Measurements from ENCODE around the gene RPS6KA5. TPM values are rescaled to one million over a fixed set of nuclear protein-coding genes. Genes with fewer than 3 reads are reported as not detected.
"Not testable (repeated sequence)": the region's sequence is repeated elsewhere in the genome, so short reads cannot be mapped to it uniquely, and the experiment has no call there.

Gene RPS6KA5
- total RNA-seq, 1 experiment from 2014 or later: 2.9 TPM

DNA sequence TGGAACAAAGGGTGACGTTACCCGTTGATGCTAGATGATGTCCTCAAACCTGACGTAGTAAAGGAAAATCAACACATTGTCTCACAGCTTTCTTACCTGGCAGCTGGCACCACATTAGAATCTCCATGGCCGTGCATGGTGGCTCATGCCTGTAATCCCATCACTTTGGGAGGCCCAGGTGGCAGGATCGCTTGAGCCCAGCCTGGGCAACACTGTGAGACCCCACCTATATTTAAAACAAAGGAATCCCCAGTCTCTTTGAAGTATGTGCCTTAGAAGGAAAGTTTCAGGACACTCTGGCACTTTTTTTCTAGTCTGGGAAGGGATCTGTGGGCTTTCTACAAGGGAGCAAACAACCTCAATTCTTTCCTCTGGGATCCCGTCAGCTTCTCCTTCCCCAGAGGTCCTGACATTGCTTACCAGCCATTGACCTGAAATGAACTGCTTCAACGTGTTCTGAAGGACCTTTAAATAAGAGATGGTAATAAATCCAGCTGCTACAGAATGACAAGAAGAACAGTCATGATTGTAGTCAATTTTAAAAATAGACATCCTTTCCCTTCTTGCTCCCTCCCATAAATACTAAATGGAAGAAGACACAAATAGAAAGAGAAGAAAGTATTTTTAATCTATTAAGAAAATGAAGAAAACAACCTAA is 210.5 kb downstream of the RPS6KA5 start:
- H3K9me3 ChIP-seq: no peaks in the 10 kb centered on the region
- no peak for DNase-seq
- no peaks in the 10 kb centered on the region for H3K36me3 ChIP-seq
- H3K27me3 ChIP-seq: no peaks in the 10 kb centered on the region
- H3K4me3 ChIP-seq: no peak overlapping the region

DNA sequence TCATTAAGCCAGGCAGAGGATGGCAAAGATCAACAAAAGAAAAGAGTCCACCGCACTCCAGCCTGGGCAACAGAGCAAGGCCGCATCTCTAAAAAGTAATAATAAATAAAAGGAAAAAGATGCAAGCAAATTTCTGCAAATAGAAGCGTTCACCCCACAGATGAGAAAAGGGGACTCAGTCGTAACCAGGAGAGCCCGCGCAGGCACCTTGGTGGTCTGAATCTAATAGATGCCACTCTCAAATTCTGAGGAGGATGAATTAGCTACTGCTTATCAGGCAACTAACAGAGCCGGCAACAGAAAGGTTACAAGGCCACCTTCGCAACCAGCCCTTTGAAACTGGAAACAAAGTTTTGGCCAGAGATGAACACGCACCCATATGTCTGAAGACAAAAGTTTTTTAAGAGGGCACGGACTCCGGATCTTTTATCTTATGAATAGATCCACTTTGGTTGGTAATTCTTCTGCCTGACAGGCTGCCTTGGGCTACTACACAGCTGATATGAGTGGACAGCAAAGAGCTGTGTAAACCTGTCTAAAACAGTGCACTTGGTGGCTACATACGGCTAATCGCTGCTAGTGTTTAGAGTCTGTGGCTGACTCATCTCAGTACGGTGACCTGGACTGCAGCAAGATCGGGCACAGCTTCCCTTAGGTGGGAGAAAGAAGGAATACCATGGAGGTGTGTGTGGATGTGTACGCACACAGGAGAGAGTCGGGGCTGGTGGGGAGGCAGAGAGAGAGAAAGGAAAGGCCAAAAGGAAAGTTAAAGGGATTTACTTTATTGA is 211.3 kb downstream of the RPS6KA5 start:
- Histone ChIP-seq H3K4me3 (no peak overlapping the region), H3K9me3 (no peaks in the 10 kb centered on the region), H3K27me3 (no peaks in the 10 kb centered on the region), H3K36me3 (no peaks in the 10 kb centered on the region)
- no peak for DNase-seq

DNA sequence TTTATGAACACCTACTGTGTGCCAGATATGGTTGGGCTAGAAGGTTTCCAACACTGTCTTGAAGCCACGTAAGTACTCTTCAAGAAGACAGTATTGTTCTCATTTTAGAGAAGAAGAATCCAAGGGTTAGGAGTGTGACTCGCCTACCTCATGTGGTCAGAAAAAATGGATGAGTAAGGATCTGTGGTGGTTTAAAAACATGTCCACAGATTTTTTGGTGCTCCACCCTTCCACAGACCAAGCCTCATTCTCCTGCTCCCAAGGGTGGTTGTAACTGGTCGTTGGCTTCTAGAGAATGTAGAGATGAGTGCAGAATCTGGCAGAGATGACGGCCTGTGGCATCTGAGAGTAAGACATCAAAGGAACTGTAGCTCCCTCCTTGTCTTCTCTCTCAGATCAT is 213.9 kb downstream of the RPS6KA5 start:
- no peaks in the 10 kb centered on the region for H3K9me3 ChIP-seq
- H3K36me3 ChIP-seq: no peaks in the 10 kb centered on the region
- no peak overlapping the region for H3K4me3 ChIP-seq
- no peak for DNase-seq
- H3K27me3 ChIP-seq: no peaks in the 10 kb centered on the region

DNA sequence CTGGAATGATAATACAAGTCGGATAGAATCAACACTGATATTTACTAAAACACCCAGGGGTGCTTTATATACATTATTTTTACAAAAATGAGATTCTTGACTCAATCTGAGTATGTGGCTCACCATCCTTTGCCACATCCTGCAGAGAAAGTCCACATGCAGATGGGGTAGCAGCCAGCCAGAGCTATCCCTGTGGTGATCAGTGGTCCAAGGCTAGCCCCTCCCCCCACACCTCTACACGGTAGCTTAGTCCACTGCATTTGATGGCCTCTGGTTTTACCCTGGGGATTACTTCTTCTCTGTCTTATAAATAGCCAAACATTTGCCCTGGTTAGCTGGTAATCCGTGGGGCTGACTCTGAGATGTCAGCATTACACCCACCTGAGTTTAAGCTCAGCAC is 216.1 kb downstream of the RPS6KA5 start:
- H3K9me3 ChIP-seq: no peaks in the 10 kb centered on the region
- H3K27me3 ChIP-seq: no peaks in the 10 kb centered on the region
- no peak overlapping the region for H3K4me3 ChIP-seq
- no peaks in the 10 kb centered on the region for H3K36me3 ChIP-seq
- no peak for DNase-seq

DNA sequence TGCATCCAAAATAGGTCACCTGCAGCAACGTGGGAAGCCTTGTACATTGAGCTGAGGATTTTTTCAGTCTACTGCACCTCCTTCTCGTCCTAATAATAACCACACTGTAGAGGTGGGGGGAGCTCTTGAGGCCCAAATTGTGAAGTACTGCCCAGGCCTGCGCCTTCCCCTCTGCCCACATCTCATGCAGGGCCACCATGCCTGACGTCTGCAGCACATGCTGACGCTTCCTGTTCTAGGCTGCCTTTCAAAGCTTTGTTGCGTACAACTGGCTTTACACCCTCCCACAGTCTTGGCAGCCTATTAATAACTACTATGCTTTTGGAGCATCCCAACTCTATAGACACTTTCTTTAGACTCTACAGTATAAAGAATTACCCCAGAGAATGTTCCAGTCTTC is 217.7 kb downstream of the RPS6KA5 start:
- Histone ChIP-seq H3K4me3 (no peak overlapping the region), H3K27me3 (no peaks in the 10 kb centered on the region), H3K9me3 (no peaks in the 10 kb centered on the region), H3K36me3 (no peaks in the 10 kb centered on the region)
- DNase-seq: no peak

DNA sequence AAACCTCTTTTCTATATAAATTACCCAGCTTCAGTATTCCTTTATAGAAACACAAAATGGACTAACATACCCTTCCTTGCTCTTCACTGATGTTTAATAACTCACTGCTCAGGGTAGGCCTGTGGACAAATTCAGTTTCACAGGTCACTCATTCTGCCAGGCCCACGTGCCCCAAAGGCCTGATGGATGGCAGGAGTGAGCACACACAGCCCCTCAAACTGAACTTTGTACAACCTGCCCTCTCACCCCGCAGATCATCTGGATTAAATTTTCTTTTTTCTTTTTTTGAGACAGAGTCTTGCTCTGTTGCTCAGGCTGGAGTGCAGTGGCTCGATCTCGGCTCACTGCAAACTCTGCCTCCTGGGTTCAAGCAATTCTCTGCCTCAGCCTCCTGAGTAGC is 219.8 kb downstream of the RPS6KA5 start:
- DNase-seq, H3K4me3 ChIP-seq: not testable (repeated sequence)

DNA sequence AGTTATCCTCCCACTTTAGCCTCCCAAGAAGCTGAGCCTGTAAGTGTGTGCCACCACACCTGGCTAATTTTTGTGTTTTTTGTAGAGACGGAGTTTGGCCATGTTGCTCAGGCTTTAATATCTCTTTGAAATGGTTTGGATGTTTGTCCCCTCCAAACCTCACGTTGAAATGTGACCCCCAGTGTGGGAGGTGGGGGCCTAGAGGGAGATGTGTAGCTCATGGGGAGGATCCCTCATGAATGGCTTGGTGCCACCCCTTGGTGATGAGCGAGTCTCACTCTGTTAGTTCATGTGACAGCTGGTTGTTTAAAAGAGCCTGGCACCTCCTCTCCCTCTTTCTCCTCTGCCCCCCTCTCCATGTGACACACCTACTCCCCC is 220.6 kb downstream of the RPS6KA5 start:
- H3K36me3 ChIP-seq: no peaks in the 10 kb centered on the region
- H3K4me3 ChIP-seq: no peak overlapping the region
- no peaks in the 10 kb centered on the region for H3K9me3 ChIP-seq
- DNase-seq: no peak
- no peaks in the 10 kb centered on the region for H3K27me3 ChIP-seq

More for the DNA sequence above, 219.8 kb downstream of the RPS6KA5 start:
- H3K9me3 ChIP-seq, H3K36me3 ChIP-seq, H3K27me3 ChIP-seq: not testable (repeated sequence)

DNA sequence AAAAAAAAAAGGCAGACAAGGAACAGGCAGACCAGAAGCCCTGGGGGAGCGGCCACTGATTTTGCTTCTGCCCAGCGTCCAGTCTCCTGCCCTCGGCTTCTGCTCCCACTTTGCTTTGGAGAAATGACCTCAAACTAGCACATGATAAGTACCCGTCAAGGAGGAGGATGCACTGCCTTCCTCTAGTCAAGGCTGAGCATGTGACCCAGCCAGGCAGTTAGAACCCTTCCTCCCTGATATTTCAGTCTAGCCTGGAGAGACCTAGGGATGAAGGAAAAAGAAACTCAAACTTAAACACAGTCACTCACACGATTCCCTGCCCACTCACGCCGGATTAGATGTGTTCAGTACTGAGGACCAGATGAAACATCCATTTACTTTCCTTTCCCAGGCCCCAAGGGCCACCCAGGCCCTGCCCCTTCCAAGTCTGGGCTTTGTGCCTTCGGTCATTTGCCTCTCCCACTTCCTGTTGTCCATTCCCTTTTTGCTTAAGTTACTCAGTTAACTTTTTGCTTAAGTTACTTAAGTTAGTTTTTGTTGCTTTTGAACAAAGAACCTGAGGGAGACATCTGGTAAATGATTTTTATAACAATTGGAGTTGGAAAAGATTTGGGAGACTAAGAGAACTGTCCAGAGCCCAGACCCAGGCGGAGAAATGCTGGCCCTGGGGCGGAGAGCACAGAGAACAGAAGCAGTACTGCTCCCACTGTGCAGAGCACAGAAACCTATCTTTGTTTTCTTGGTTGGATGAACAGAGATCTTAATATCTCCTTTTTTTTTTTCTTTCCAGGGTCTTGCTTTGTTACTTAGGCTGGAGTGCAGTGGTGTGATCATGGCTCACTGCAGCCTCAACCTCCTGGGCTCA is 221.2 kb downstream of the RPS6KA5 start:
- Histone ChIP-seq H3K9me3 (no peaks in the 10 kb centered on the region), H3K36me3 (no peaks in the 10 kb centered on the region), H3K4me3 (no peak overlapping the region), H3K27me3 (no peaks in the 10 kb centered on the region)
- peak; percentile 43 for DNase-seq

DNA sequence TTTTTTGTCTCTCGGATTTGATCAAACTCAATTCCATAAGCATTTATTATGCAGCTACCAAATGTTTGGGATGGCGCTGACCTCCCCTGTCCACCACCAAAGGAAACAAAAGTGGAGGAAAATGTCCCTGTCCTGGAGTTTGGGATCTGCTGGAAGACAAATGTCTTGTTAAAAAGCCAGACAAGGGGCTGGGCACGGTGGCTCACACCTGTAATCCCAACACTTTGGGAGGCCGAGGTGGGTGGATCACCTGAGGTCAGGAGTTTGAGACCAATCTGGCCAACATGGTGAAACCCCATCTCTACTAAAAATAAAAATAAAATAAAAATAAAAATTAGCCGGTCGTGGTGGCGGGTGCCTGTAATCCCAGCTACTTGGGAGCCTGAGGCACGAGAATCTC is 221.9 kb downstream of the RPS6KA5 start:
- not testable (repeated sequence) for H3K9me3 ChIP-seq, H3K4me3 ChIP-seq, H3K36me3 ChIP-seq, DNase-seq, H3K27me3 ChIP-seq

DNA sequence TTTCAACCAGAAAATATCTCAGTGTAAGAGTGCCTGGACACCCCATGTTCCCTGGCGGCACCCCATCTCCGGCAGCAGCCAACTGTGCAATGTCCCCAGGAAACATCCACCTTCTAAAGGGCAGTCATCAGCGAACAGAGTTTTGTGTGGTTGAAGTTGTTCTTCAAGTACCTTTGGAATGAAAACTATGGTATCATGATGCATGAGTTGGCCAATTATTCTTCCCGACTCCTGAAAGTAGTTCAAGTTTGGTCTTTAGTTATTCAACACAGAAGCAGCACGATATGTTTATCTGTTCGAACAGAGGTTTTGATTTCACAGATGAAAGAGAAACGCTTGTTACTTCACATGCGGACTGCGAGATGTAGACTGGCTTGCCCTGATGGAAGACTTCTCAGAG is 223.1 kb downstream of the RPS6KA5 start:
- Histone ChIP-seq H3K27me3 (no peaks in the 10 kb centered on the region), H3K9me3 (no peaks in the 10 kb centered on the region), H3K4me3 (no peak overlapping the region), H3K36me3 (no peaks in the 10 kb centered on the region)
- DNase-seq: no peak

DNA sequence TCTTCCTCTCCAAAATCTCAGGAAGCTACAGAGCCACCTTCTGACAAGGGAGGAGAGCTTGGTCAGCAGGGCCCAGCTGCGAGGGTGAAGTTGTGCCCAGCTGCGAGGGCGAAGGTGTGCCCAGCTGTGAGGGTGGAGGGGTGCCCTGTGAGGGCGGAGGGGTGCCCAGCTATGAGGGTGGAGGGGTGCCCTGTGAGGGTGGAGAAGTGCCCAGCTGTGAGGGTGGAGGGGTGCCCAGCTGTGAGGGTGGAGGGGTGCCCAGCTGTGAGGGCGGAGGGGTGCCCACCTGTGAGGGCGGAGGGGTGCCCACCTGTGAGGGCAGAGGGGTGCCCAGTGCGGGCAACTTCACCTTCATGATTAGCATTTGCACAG is 223.8 kb downstream of the RPS6KA5 start:
- no peaks in the 10 kb centered on the region for H3K27me3 ChIP-seq
- no peak for DNase-seq
- no peak overlapping the region for H3K4me3 ChIP-seq
- no peaks in the 10 kb centered on the region for H3K9me3 ChIP-seq
- no peaks in the 10 kb centered on the region for H3K36me3 ChIP-seq

DNA sequence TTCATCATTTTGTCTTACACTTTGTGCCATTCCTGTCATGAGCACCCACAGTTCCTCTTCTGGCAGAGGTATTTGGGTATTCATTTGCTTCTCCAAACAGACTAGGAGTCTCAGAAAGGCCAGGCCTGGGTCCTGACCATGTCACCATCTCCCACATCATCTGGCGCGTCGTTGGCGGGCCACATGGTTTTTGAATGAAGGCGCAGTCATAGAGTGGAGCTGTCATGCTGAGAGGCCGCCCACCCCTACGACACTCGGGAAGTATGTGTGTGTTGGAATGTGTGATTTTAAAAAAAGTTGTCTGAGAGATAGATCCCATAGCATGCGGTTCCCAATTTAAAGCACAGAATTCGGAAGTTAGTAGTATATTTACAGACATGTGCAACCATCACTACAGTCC is 228.6 kb downstream of the RPS6KA5 start:
- no peak overlapping the region for H3K4me3 ChIP-seq
- DNase-seq: no peak
- no peaks in the 10 kb centered on the region for H3K36me3 ChIP-seq
- H3K27me3 ChIP-seq: no peaks in the 10 kb centered on the region
- H3K9me3 ChIP-seq: no peaks in the 10 kb centered on the region

DNA sequence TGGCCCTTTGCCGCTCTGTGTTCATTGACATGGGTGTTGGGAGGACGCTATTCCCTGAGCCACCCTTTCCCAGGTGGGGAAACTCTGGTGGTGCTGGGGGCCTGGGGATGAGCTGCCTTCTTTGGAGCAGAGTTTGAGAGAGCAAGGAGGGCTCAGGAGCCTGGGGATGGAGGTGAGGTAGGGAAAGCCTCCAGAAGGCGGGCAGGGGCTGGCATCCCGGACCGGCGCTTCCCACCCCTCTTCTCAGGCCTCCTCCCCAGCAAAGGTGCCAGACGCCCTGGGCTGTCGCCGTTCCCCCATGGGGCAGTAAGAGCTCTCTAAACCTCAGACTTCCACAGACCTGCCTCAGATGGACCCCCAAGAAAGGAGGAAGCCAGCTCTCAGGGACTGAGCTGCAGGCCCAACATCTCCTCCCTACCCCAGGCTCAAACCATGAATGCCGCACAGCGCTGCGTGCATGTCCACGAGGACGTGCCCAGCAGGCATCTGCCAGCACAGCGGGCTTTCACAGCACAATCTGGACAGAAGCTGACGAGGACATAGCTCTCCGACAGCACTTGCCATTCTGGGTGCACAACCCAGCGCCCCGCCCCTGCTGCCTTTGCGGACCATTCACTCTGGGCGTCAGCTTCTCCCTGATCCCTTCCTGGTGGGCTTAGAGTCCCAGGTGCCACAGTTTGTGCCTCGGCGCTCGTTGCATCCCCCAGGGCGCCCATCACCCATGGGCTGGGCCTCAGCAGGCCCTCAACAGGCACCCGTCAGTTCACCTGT is 229.3 kb downstream of the RPS6KA5 start:
- H3K4me3 ChIP-seq: no peak overlapping the region
- no peak for DNase-seq
- no peaks in the 10 kb centered on the region for H3K9me3 ChIP-seq
- no peaks in the 10 kb centered on the region for H3K36me3 ChIP-seq
- H3K27me3 ChIP-seq: no peaks in the 10 kb centered on the region

DNA sequence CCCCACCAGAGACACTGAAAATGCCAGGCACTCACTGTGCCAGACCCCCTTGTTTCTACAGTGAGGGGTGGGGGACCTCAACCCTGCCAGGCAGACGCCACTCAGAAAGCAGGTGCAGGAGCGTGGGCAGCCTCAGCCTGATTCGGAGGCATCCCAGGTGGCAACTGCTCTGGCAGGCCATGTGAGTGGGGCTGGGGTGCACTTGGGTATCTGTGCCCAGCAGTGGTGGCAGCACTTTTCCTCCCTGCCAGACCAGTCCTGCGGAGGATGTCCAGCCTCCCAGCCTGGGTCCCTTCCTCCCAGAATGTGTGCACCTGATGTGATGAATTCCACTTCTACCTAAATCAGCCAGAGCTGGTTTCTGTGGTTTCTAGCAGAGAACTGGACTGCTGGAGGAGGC is 230.8 kb downstream of the RPS6KA5 start:
- no peak for DNase-seq
- H3K4me3 ChIP-seq: no peak overlapping the region
- no peaks in the 10 kb centered on the region for H3K27me3 ChIP-seq
- no peaks in the 10 kb centered on the region for H3K36me3 ChIP-seq
- H3K9me3 ChIP-seq: no peaks in the 10 kb centered on the region

DNA sequence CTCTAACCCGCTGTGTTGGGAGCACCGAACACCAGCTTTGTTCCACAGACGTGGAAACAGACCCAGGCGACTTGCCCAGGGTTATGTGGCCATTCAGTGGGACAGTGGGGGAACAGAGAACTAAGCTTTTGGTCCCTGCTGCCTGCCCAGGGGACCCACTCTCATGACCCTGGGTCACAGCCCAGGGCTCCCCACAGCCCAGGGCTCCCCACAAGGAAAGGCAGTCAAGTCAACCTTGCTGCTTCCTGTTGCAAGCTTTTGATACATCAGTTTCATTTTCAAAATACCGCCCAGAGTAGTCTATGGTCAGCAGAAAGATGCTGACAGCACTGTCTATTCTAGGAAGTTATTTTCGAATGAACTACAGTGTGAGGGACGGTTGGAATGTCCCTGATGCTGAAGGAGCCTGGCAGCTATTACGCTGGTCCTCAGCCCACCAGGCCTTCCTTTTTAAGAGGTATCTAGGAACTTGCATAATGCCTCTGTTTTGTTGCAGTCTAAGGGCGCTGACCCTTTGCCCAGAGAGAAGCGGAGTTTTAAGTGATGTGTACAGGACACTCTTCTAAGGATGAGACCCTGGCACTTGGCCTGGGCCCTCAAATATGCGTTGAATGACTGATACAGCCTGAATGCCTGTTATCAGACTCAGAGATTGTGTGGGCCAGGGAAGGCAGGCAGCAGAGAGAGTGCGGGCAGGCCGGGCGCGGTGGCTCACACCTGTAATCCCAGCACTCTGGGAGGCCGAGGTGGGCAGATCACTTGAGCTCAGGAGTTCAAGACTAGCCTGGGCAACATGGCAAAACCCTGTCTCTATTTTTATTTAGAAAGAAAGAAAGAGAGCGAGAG is 231.6 kb downstream of the RPS6KA5 start:
- H3K4me3 ChIP-seq: peak overlapping the region; percentile 21; the same call in 1 of the 2 replicates
- no peaks in the 10 kb centered on the region for H3K9me3 ChIP-seq
- no peaks in the 10 kb centered on the region for H3K36me3 ChIP-seq
- DNase-seq: no peak
- H3K27me3 ChIP-seq: no peaks in the 10 kb centered on the region
